Osteocyte (in vitro differentiated cells): ENCODE data around the gene PIPOX. TPM values are rescaled to one million over a fixed set of nuclear protein-coding genes. Genes with fewer than 3 reads are reported as not detected.

Experiments
- DNase-seq: peaks from one replicate; pipeline ENCODE4 v3.0.0; 2021; ENCODE audit warnings: mixed read lengths; ENCODE audit not compliant: unreplicated experiment; ENCODE audit errors: extremely low spot score
- H3K27ac Mint-ChIP-seq: one replicate; pipeline ENCODE4 v1.8.0; 2021; ENCODE audit warnings: mild to moderate bottlenecking, mixed read lengths; ENCODE audit not compliant: unreplicated experiment
- H3K27me3 Mint-ChIP-seq: one replicate; pipeline ENCODE4 v1.8.0; 2021; ENCODE audit warnings: mixed read lengths; ENCODE audit not compliant: unreplicated experiment
- H3K36me3 Mint-ChIP-seq: one replicate; pipeline ENCODE4 v1.8.0; 2021; ENCODE audit warnings: mixed read lengths; ENCODE audit not compliant: unreplicated experiment
- H3K4me1 Mint-ChIP-seq: one replicate; pipeline ENCODE4 v1.8.0; 2021; ENCODE audit warnings: mixed read lengths; ENCODE audit not compliant: unreplicated experiment
- H3K4me3 Mint-ChIP-seq: one replicate; pipeline ENCODE4 v1.8.0; 2021; ENCODE audit warnings: mild to moderate bottlenecking, moderate library complexity, mixed read lengths; ENCODE audit not compliant: unreplicated experiment
- H3K9me3 Mint-ChIP-seq: one replicate; pipeline ENCODE4 v1.8.0; 2021; ENCODE audit warnings: mixed read lengths; ENCODE audit not compliant: unreplicated experiment
- CTCF ChIP-seq: fragments of 200-600 bp; sonication (generic); IDR thresholded peaks from 2 replicates; pipeline ENCODE4 v1.5.0; 2021; ENCODE audit warnings: antibody characterized with exemption, mild to moderate bottlenecking, moderate library complexity
- total RNA-seq: library from RNA; stranded (reverse); gene quantifications from 2 replicates; pipeline ENCODE4 v1.2.1, GENCODE V29; 2021

The PIPOX gene
- total RNA-seq, 1 donor from 2014 or later, result 1.6 TPM

GRCh38 chr17:29010586-29010985 is 32.4 kb upstream of the PIPOX start:
- TF ChIP-seq CTCF, result no peak
- no peak for DNase-seq
- Mint-ChIP-seq H3K27ac (no peak overlapping the region), H3K36me3 (no peaks in the 10 kb centered on the region), H3K4me1 (peaks cover 3% of the 10 kb centered on the region), H3K9me3 (no peaks in the 10 kb centered on the region), H3K4me3 (no peak overlapping the region), H3K27me3 (peaks cover 67% of the 10 kb centered on the region)

- H3K9me3 Mint-ChIP-seq, result no peaks in the 10 kb centered on the region
- H3K4me3 Mint-ChIP-seq, result no peak overlapping the region
- peaks cover 74% of the 10 kb centered on the region for H3K27me3 Mint-ChIP-seq
- H3K4me1 Mint-ChIP-seq, result no peaks in the 10 kb centered on the region
- H3K36me3 Mint-ChIP-seq, result no peaks in the 10 kb centered on the region
- no peak overlapping the region for H3K27ac Mint-ChIP-seq
- no peak for DNase-seq
- TF ChIP-seq CTCF, result no peak
Measured at GRCh38 chr17:29012535-29012934, 30.4 kb upstream of the PIPOX start.

GRCh38 chr17:29014716-29015115 is 28.2 kb upstream of the PIPOX start:
- Mint-ChIP-seq H3K4me1 (no peaks in the 10 kb centered on the region), H3K27me3 (peaks cover 85% of the 10 kb centered on the region), H3K27ac (no peak overlapping the region), H3K36me3 (no peaks in the 10 kb centered on the region), H3K4me3 (no peak overlapping the region), H3K9me3 (no peaks in the 10 kb centered on the region)
- no peak for TF ChIP-seq CTCF
- no peak for DNase-seq

- DNase-seq, result no peak
- no peaks in the 10 kb centered on the region for H3K9me3 Mint-ChIP-seq
- no peak overlapping the region for H3K27ac Mint-ChIP-seq
- TF ChIP-seq CTCF, result no peak
- H3K4me3 Mint-ChIP-seq, result no peak overlapping the region
- peaks cover 79% of the 10 kb centered on the region for H3K27me3 Mint-ChIP-seq
- H3K4me1 Mint-ChIP-seq, result peaks cover 4% of the 10 kb centered on the region
- no peaks in the 10 kb centered on the region for H3K36me3 Mint-ChIP-seq
Measured at GRCh38 chr17:29016345-29017210, 26.4 kb upstream of the PIPOX start.

GRCh38 chr17:29018788-29019474 is 24.0 kb upstream of the PIPOX start:
- H3K27me3 Mint-ChIP-seq, result peaks cover 80% of the 10 kb centered on the region
- H3K27ac Mint-ChIP-seq, result no peak overlapping the region
- TF ChIP-seq CTCF, result no peak
- H3K4me1 Mint-ChIP-seq, result peaks cover 4% of the 10 kb centered on the region
- DNase-seq, result no peak
- H3K4me3 Mint-ChIP-seq, result no peak overlapping the region
- H3K36me3 Mint-ChIP-seq, result no peaks in the 10 kb centered on the region
- no peaks in the 10 kb centered on the region for H3K9me3 Mint-ChIP-seq
